22Rv1 (cell line): ENCODE measurements around the gene KAZN.

Experiments used
- CTCF ChIP-seq: fragments of 450-650 bp; IDR thresholded peaks from 2 replicates; pipeline ENCODE4 v1.5.1; 2017; ENCODE audit warnings: mild to moderate bottlenecking
- ZFX ChIP-seq: fragments of 450-650 bp; IDR thresholded peaks from 2 replicates; pipeline ENCODE4 v1.6.1; 2017; ENCODE audit warnings: antibody characterized with exemption, borderline replicate concordance

- no peak for TF ChIP-seq CTCF
- TF ChIP-seq ZFX, result no peak
Measured at GRCh38 chr1:15039901-15040300, 441.4 kb downstream of the KAZN start.
